BE2C (cell line): ENCODE measurements around the gene TEK. TPM values are rescaled to one million over a fixed set of nuclear protein-coding genes. Genes with fewer than 3 reads are reported as not detected.

Experiments
- DNase-seq: peaks from one replicate; pipeline ENCODE4 v3.0.0-alpha.2; 2020
- H3K27me3 ChIP-seq: fragments of 250-450 bp; sonication (Bioruptor Pico); 2 replicates; pipeline ENCODE4 v1.5.1; 2020; ENCODE audit warnings: mild to moderate bottlenecking
- H3K36me3 ChIP-seq: fragments of 250-450 bp; sonication (Bioruptor Pico); 2 replicates; pipeline ENCODE4 v1.5.1; 2020; ENCODE audit warnings: mild to moderate bottlenecking
- H3K4me1 ChIP-seq: fragments of 250-450 bp; sonication (Bioruptor Pico); 2 replicates; pipeline ENCODE4 v1.5.1; 2020
- H3K4me3 ChIP-seq: 2 replicates; pipeline ENCODE4 v1.5.1; 2011; ENCODE audit warnings: low read depth, low read length
- H3K9me3 ChIP-seq: fragments of 250-450 bp; sonication (Bioruptor Pico); 2 replicates; pipeline ENCODE4 v1.5.1; 2020
- polyA plus RNA-seq: library from polyadenylated mRNA; unstranded; fragments of >200 nt; gene quantifications from one replicate; pipeline ENCODE4 v1.2.1, GENCODE V29; 2012; ENCODE audit warnings: low read depth, missing spikeins; ENCODE audit not compliant: insufficient read length, insufficient read depth
- TF ChIP-seq, protein P1 (sequence below): IDR thresholded peaks from 2 replicates; pipeline ENCODE4 v1.5.1; 2012; ENCODE audit warnings: mild to moderate bottlenecking, low read depth, low read length

Gene TEK
- polyA plus RNA-seq: 0.28 TPM

GRCh38 chr9:27108981-27109541, at the start of gene TEK:
TSS of gene TEK (plus strand) at chr9:27109225. CDS start at chr9:27109591, 366 bp downstream.
- Histone ChIP-seq H3K4me1 (no peaks in the 10 kb centered on the region), H3K27me3 (peaks cover 11% of the 10 kb centered on the region), H3K4me3 (no peak within 1 kb of the TSS), H3K36me3 (no peaks in the 10 kb centered on the region), H3K9me3 (no peaks in the 10 kb centered on the region)
- TF ChIP-seq, protein P1, sequence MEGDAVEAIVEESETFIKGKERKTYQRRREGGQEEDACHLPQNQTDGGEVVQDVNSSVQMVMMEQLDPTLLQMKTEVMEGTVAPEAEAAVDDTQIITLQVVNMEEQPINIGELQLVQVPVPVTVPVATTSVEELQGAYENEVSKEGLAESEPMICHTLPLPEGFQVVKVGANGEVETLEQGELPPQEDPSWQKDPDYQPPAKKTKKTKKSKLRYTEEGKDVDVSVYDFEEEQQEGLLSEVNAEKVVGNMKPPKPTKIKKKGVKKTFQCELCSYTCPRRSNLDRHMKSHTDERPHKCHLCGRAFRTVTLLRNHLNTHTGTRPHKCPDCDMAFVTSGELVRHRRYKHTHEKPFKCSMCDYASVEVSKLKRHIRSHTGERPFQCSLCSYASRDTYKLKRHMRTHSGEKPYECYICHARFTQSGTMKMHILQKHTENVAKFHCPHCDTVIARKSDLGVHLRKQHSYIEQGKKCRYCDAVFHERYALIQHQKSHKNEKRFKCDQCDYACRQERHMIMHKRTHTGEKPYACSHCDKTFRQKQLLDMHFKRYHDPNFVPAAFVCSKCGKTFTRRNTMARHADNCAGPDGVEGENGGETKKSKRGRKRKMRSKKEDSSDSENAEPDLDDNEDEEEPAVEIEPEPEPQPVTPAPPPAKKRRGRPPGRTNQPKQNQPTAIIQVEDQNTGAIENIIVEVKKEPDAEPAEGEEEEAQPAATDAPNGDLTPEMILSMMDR: no peak
- no peak for DNase-seq

DNA sequence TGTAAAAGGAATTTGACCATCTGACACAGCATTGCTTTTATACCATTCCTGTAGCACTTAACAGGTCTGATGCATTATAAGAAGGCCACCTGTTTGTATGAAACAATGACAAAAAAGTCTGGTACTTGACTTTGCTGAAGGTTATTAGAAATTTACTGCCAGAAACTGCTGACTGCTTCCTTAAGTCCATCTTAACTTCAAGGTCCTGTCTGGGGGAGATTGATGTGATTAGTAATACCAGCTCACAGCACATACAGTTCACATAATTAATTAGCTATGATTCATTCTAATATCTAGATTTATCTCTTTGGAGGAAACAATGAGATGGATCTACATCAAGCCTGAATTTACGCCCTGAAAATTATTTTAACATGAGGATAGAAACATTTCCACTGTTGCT, 49.6 kb upstream of the TEK start:
- TF ChIP-seq, protein P1: no peak
- H3K9me3 ChIP-seq: no peaks in the 10 kb centered on the region

DNA sequence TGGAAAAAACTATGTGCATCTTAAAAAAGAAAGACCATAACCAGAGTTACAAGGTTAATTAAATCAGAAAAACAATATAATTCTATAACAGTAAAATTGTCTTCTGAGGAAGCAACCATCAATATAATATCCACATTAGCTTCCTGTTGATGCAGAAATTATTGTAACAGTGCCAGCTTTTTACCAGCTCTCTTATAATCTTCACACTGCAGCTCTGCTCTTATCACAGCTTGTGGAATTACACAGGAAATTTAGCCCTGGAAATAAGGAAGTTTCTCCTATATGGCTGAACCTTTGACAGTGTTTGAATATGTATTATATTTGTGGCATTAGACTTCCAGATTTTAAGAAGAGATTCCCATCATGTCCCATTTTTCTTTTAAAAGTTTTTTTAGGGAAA, 49.1 kb upstream of the TEK start:
- Histone ChIP-seq H3K4me1 (peaks cover 7% of the 10 kb centered on the region; the same call in 1 of the 2 replicates), H3K9me3 (no peaks in the 10 kb centered on the region), H3K27me3 (no peaks in the 10 kb centered on the region), H3K36me3 (no peaks in the 10 kb centered on the region), H3K4me3 (no peak overlapping the region)
- no peak for DNase-seq
- TF ChIP-seq, protein P1: no peak

More for the DNA sequence above, 49.6 kb upstream of the TEK start:
- Histone ChIP-seq H3K36me3 (no peaks in the 10 kb centered on the region), H3K27me3 (no peaks in the 10 kb centered on the region), H3K4me3 (no peak overlapping the region), H3K4me1 (peaks cover 7% of the 10 kb centered on the region; the same call in 1 of the 2 replicates)
- DNase-seq: no peak

DNA sequence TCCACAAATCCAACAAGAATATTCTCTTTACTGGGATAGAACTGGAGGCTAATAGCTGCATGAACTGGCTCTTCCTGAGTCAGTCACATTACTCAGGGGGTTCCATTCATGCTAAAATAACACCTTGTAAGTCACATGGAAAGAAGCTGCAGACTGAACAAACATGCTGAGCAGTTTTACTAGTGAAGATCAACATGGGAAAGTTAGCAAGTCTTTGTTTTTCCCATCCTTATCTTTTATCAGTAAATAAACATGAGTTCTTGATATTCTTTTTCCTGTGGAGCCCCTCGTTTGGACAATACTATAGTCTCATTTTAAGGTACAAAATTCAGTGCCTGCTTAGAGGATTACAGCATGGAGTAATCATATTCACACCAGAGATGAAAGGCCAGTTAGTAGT, 43.7 kb upstream of the TEK start:
- no peaks in the 10 kb centered on the region for H3K4me1 ChIP-seq
- no peaks in the 10 kb centered on the region for H3K36me3 ChIP-seq
- no peak for DNase-seq
- TF ChIP-seq, protein P1: no peak
- no peak overlapping the region for H3K4me3 ChIP-seq
- H3K27me3 ChIP-seq: no peaks in the 10 kb centered on the region
- H3K9me3 ChIP-seq: no peaks in the 10 kb centered on the region

DNA sequence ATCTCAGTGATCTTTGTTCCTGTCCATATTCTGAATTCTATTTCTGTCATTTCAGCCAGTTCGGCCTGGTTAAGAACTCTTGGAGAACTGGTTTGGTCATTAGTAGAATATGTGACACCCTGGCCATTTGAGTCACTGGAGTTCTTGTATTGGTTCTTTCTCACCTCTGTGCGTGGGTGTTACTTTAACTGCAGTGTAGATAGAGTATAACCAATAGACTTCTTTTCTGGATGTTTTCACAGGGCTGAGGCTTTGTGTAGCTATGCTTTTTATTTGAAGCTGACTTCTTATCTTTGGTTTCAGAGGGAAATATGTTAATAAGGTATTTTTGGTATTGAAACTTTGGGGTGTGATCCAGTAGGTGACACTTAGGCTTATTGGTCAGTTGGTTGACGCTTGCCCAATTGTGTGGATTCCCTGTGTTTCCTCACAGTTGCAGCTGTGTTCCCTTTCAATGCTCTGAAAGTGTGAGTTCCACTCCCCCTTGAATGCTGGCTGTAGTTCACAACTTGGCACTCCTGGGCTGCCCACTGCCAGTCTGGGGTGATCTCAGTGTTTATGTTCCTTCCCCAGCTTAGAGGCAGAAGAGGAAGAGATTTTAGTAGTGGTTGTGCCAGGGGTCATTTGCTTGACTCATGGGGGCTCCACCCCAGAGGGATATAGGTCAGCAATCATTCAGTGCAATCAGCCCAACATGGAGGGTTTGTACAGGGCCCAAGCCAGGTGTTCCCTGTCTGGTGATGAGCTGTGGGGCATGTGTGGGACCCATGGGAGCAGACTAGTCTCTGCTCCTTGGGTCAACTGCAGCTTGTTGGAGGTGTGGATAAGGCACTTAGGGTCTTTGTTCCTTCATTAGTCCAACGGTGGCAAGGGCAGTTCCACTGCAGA, 34.9 kb upstream of the TEK start:
- no peak for DNase-seq
- no peaks in the 10 kb centered on the region for H3K9me3 ChIP-seq
- no peak overlapping the region for H3K4me3 ChIP-seq
- H3K36me3 ChIP-seq: no peaks in the 10 kb centered on the region
- TF ChIP-seq, protein P1: no peak
- H3K4me1 ChIP-seq: no peaks in the 10 kb centered on the region
- H3K27me3 ChIP-seq: no peaks in the 10 kb centered on the region

GRCh38 chr9:27078685-27079084, 30.3 kb upstream of the TEK start:
- H3K9me3 ChIP-seq: no peaks in the 10 kb centered on the region
- DNase-seq: no peak
- H3K27me3 ChIP-seq: no peaks in the 10 kb centered on the region
- H3K4me1 ChIP-seq: no peaks in the 10 kb centered on the region
- no peaks in the 10 kb centered on the region for H3K36me3 ChIP-seq
- TF ChIP-seq, protein P1: no peak
- no peak overlapping the region for H3K4me3 ChIP-seq
